ENCODE data around the gene KHDRBS2. TPM values are rescaled to one million over a fixed set of nuclear protein-coding genes. Genes with fewer than 3 reads are reported as not detected.

Gene KHDRBS2
- total RNA-seq, 1 donor from 2014 or later: not detected

- no peak overlapping the region for H3K4me3 ChIP-seq (ENCODE audit: low read depth, low read length)
- no peak for TF ChIP-seq CTCF (conservative IDR thresholded peaks at IDR 0.05; ENCODE audit: low read depth, low read length)
- no peak for DNase-seq (ENCODE audit: low read depth)
Measured at GRCh38 chr6:62288974-62289373, 2.9 kb upstream of the KHDRBS2 start.

- TF ChIP-seq CTCF (conservative IDR thresholded peaks at IDR 0.05; ENCODE audit: low read depth, low read length): no peak
- H3K4me3 ChIP-seq (ENCODE audit: low read depth, low read length): no peak overlapping the region
- no peak for DNase-seq (ENCODE audit: low read depth)
Measured at GRCh38 chr6:62288562-62288961, 2.5 kb upstream of the KHDRBS2 start.

- TF ChIP-seq CTCF (conservative IDR thresholded peaks at IDR 0.05; ENCODE audit: low read depth, low read length): no peak
- DNase-seq (ENCODE audit: low read depth): no peak
- H3K4me3 ChIP-seq (ENCODE audit: low read depth, low read length): peak overlapping the region; percentile 51
Measured at GRCh38 chr6:62286470-62286843, 432 bp upstream of the KHDRBS2 start.

- DNase-seq (ENCODE audit: low read depth): no peak
- H3K4me3 ChIP-seq (ENCODE audit: low read depth, low read length): no peak overlapping the region
- no peak for TF ChIP-seq CTCF (conservative IDR thresholded peaks at IDR 0.05; ENCODE audit: low read depth, low read length)
Measured at GRCh38 chr6:62284725-62285124, 1.3 kb downstream of the KHDRBS2 start.

GRCh38 chr6:62283796-62284411 lies 2.1 kb downstream of the KHDRBS2 start:
- H3K4me3 ChIP-seq (ENCODE audit: low read depth, low read length): no peak overlapping the region
- peak; percentile 59 for TF ChIP-seq CTCF (conservative IDR thresholded peaks at IDR 0.05; ENCODE audit: low read depth, low read length)
- no peak for DNase-seq (ENCODE audit: low read depth)

GRCh38 chr6:62283365-62283764 lies 2.7 kb downstream of the KHDRBS2 start:
- DNase-seq (ENCODE audit: low read depth): no peak
- H3K4me3 ChIP-seq (ENCODE audit: low read depth, low read length): no peak overlapping the region
- TF ChIP-seq CTCF (conservative IDR thresholded peaks at IDR 0.05; ENCODE audit: low read depth, low read length): no peak

- H3K4me3 ChIP-seq (ENCODE audit: low read depth, low read length): no peak overlapping the region
- TF ChIP-seq CTCF (conservative IDR thresholded peaks at IDR 0.05; ENCODE audit: low read depth, low read length): no peak
Measured at GRCh38 chr6:62280099-62280498, 5.9 kb downstream of the KHDRBS2 start.

More at GRCh38 chr6:62280099-62280498, 5.9 kb downstream of the KHDRBS2 start:
- no peak for DNase-seq (ENCODE audit: low read depth)

All from epithelial cell of proximal tubule (primary cell).